Stimulated activated CD4-positive, alpha-beta T cell treated with anti-CD3 and anti-CD28 coated beads, Interleukin-1b, Interleukin-23, amount 100 ng/mL, for 48 hours (primary cell): ENCODE data around the gene FHIT.
"Not testable (repeated sequence)": the region's sequence is repeated elsewhere in the genome, so short reads cannot be mapped to it uniquely, and the experiment has no call there.

Experiments used
- DNase-seq: peaks from one replicate; pipeline ENCODE4 v3.0.0-alpha.2; 2020

The FHIT gene

GRCh38 chr3:59839283-59839682 is 1412.0 kb downstream of the FHIT start:
- no peak for DNase-seq

DNA sequence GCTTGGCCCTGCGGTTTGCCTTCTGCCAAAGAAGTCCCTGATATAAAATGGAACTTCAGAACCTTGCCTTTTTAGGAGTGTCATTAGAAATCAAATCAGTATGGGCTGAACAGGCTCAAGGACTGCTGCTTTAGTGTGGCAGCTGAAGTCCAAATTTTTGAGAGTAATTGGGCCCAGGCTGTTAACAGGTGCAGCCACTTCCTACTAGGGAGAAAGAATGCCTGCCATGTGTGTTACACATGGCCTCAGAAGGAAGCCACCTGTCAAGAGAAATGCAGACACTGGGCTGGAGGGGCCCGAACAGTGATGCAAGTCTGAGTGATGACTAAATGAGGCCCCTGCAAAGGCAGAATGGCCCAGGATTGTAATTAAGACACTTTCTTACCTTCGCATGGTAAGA is 1414.7 kb downstream of the FHIT start:
- DNase-seq = no peak

DNA sequence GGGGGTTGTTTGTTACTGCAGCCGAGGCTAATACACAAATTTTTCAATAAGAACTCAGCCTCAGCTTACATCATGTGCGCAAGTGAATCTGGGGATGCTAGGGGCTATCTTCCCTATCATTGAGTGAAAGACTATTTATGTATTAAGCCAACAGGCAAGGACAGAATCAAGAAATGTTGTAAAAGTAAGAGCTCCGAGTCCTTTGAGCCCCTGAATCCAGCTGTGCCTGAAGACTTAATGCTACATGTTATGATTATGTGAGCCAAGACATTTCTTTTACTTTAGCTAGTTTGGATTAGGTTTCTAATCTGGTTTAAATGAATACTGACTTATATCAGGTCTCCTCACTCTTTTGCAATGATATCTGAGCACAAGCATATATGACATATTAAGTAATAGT is 1418.5 kb downstream of the FHIT start:
- no peak for DNase-seq

DNA sequence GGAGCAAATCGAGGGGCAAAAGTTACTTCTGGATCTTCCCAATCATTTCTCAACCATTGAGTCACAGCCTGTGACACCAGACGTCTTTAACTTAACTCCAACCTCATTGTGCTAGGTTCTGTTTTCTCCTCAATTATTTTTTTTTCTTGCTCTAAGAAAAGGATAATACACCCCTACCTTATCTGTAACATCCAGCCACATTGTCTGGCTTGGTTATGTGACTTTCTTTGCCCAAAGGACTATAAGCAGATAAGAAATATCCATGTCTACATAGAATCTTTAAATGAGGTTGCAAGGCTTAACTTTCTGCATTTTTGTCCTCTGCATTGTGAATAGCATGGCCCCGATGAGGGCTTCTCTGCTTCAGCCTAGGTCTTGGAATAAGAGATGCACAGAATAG is 1419.0 kb downstream of the FHIT start:
- DNase-seq = no peak

DNA sequence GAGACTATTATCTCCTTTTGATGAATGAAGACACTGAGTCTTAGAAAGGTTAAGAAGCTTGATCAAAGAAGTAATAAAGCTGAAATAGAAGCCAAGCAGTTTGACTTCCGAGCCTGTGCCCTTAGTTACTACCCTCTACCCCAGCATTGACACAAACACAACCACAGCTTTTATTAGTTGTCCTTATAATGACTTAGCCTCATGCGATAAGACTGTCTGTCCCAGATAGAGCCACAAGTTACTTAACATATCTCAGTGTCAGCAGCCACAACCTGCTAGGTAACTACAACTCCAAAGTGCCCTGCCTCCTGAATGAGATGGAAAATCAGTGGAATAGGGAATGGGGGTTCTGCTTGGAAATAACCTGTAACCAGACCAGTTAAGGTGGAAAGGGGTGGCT is 1419.9 kb downstream of the FHIT start:
- DNase-seq = no peak

DNA sequence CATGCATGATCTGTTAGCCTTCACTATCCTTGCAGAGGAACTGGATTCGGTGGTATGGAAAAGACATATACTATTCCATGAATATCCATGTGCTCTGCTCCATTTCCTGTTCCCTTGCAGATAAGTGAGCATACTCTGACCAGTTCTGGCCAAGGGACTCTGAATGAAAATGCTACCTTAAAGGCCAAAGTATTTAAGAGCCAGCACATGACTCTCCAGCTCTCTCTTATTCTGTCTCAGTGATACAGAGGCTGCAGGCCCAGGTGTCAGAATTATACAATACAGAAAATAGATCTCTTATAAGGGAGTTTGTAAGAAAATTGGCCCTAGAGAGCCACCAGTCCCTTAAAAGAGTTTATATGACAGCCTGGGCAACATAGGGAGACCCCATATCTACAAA is 1421.7 kb downstream of the FHIT start:
- DNase-seq = no peak

DNA sequence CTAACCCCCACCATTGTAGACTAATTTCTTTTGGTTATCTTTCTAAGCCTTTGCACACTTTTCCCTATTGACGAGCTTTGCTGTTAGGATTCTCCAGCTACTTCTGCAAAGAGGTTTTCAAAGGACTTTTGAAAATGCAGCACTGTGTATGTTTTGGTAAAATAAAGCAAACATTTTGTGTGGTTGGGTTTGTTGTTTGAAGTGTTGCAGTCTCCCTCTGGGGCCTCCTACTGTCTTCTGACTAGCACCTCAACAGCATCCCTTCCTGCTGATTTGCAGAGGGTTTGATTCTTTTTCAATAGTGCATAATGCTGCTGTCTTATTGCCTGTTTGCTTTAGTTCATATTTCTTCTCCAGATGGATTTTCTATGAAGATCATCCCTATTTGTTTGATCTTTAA is 1426.4 kb downstream of the FHIT start:
- no peak for DNase-seq

- no peak for DNase-seq
Measured at GRCh38 chr3:59821274-59821673, 1430.0 kb downstream of the FHIT start.

DNA sequence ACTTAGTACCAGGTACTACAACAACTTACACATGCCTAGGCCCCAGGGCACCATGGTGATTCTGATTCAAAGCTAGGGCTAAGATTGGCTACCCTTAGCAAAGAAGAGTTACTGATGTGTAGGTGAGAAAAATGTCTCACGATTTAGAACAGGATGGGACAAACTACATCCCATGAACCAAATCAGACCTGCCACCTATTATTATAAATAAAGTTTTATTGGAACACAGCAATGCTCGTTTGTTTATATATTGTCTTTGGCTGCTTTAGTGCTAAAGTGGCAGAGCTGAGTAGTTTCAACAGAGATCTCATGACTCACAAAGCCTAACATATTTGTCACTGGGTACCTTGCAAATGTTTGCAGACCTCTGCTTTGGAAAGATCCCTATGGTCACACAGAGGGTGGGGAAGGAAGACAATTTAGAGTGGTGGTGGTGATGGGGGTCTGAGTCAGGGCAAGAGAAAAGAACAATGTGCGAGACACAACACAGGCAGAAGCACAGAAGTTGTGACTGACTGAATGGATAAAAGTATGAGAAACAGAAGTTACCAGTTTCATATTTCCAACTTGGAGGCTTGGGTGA is 1430.8 kb downstream of the FHIT start:
- peak; percentile 39 for DNase-seq

DNA sequence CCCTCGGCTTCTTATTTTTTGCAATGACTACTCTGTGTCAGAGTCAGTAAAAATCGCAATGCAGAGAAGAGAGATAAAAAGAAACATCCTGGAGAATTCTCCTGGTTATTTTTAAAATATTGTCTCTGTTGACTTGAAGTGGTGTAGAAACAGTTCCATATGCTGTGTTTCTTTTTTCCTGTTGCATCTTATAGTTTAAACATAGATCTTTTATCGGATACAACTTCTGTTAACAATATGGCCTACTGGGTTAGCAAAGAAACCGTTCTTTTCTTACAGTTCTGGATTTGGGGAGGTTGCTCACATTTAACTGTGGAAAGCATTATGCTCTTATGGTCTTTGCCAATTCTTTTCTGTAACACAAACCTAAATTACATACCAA is 1432.3 kb downstream of the FHIT start:
- DNase-seq = no peak

GRCh38 chr3:59818033-59818918 is 1433.0 kb downstream of the FHIT start:
- no peak for DNase-seq

GRCh38 chr3:59817511-59817910 is 1433.7 kb downstream of the FHIT start:
- DNase-seq = no peak

GRCh38 chr3:59816312-59816711 is 1434.9 kb downstream of the FHIT start:
- DNase-seq = no peak

DNA sequence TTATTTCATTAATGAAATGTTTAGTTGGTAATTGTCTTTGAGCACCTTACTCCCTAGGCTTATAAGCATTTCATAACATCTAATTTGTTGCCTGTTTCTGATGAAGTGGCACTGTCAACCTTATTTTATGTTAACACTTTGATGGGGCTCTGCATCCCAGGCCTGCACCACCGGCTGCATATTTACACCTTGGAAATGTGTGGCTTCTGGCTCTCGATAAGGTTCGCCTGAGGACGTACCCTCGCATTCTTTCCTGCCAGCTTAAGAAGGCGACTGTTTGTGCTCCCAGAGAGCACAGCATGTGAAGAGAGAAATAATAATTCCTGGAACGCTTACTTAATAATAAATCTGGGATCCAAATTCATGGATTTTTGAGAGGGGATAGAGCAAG is 1438.1 kb downstream of the FHIT start:
- no peak for DNase-seq

GRCh38 chr3:59812237-59813147 is 1438.8 kb downstream of the FHIT start:
- DNase-seq = no peak

DNA sequence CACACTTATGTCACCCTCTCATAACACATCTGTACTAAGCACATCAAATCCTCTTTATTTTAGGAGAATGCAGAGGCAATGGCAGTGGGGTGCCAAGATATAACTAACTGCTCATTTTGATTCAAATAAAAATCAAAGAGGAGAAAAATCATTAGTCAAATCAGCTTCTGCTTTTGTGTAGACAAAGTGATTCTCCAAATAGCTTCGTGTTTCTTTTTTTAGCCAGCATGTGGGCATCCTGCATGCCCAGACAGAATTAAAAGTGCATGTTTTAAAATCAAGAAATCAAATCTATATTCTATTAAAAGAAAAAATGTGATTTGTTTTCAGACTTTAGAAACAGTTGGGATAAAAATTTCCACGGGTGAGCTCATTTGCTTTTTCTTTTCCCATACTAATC is 1440.1 kb downstream of the FHIT start:
- DNase-seq = no peak

- DNase-seq = no peak
Measured at GRCh38 chr3:59810606-59811005, 1440.6 kb downstream of the FHIT start.

DNA sequence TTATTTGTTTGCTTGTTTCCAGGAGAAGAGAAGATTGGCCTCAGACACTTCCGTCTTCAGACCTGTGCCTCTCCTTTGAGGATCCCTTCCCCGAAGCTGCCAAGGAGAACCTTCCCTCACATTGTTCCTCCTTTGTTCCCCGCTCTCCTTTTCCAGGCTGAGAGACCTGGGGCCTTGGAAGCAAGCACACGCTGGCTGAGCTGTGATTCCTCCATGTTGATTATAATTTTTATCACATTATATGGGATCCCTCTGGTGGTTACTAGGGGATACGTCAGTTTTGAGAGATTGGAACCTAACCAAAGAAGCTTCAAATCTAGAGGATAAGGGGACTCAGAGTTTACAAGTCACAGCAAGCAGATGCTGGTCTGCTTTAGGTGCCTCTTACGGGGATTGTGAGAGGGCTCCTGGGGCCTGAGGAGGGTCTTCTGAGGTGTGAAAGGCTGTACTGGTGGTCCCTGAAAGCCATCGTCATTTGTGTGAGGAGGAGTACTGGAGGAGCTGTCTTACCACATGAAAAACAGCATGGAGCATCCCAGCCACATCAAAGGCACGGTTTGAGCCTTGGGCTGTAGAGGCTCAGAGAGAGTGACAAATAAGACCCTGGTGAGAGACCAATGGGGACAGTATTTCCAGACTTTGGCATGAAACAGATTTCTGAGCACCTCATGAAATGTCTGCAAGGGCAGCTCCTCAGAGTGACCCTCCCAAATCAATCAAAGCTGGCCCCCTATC is 1441.4 kb downstream of the FHIT start:
- no peak for DNase-seq

- no peak for DNase-seq
Measured at GRCh38 chr3:59809016-59809415, 1442.2 kb downstream of the FHIT start.

GRCh38 chr3:59808446-59808845 is 1442.8 kb downstream of the FHIT start:
- no peak for DNase-seq

- DNase-seq = no peak
Measured at GRCh38 chr3:59803268-59803667, 1448.0 kb downstream of the FHIT start.

DNA sequence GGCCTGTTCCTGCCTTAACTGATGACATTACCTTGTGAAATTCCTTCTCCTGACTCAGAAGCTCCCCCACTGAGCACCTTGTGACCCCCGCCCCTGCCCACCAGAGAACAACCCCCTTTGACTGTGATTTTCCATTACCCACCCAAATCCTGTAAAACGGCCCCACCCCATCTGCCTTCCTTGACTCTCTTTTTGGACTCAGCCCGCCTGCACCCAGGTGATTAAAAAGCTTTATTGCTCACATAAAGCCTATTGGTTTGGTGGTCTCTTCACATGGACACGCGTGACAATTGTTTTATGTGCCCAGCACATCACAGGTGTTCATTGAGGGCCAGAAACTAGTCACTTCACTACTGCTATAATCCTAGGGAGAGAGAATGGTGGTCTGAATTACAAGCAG is 1448.8 kb downstream of the FHIT start:
- DNase-seq = not testable (repeated sequence)

DNA sequence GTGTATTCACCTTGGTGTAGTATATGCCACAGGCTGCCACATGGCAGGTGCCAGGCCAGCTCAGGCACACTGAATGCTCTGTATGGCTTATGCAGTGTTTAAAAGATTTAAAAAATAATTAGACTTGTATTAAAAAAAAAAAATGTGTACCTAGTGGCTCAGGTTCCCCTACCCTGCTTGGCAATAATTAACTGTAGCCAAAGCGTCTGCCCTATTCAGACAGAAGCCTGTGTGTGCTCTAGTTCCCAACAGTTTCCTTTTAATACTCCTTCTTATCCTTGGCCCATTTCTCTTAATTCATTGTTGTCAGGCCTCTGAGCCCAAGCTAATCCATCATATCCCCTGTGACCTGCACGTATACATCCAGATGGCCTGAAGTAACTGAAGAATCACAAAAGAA is 1449.2 kb downstream of the FHIT start:
- no peak for DNase-seq
